Measurements from ENCODE around the gene MDM4. TPM values are rescaled to one million over a fixed set of nuclear protein-coding genes. Genes with fewer than 3 reads are reported as not detected.

Gene MDM4
- polyA plus RNA-seq, 1 donor: 36.0 TPM

- DNase-seq: peak; percentile 42
These were observed 62.9 kb downstream of the MDM4 start for GRCh38 chr1:204578867-204579664.

GRCh38 chr1:204579681-204580080 is 63.5 kb downstream of the MDM4 start:
- DNase-seq: no peak

DNA sequence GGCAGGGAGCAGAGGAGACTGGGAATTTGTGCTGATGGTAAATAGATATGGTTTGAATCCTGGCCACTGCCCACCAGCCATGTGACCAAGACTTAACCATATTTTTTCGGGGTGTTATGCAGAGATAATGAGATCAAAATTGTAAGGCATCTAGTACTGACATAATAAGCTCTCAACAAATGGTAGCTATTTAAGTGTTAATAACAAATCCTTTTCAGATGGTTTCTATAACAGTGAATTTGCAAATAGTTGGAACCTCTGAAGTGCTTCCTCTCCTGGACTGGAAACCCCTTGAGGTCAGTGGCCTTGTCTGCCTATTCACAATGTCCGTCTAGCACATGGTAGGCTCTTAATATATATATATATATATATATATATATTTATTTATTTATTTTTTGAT is 64.7 kb downstream of the MDM4 start:
- no peak for DNase-seq

GRCh38 chr1:204581759-204582158 is 65.6 kb downstream of the MDM4 start:
- no peak for DNase-seq

GRCh38 chr1:204583909-204584632 is 67.9 kb downstream of the MDM4 start:
- DNase-seq: no peak

GRCh38 chr1:204584699-204585372 is 68.6 kb downstream of the MDM4 start:
- no peak for DNase-seq

- DNase-seq: no peak
These were observed 71.4 kb downstream of the MDM4 start for GRCh38 chr1:204587621-204588020.

- no peak for DNase-seq
These were observed 72.6 kb downstream of the MDM4 start for GRCh38 chr1:204588826-204589225.

GRCh38 chr1:204589409-204590038 is 73.3 kb downstream of the MDM4 start:
- no peak for DNase-seq

- no peak for DNase-seq
These were observed 75.4 kb downstream of the MDM4 start for GRCh38 chr1:204591473-204592090.

- DNase-seq: no peak
These were observed 76.2 kb downstream of the MDM4 start for GRCh38 chr1:204592246-204592948.

DNA sequence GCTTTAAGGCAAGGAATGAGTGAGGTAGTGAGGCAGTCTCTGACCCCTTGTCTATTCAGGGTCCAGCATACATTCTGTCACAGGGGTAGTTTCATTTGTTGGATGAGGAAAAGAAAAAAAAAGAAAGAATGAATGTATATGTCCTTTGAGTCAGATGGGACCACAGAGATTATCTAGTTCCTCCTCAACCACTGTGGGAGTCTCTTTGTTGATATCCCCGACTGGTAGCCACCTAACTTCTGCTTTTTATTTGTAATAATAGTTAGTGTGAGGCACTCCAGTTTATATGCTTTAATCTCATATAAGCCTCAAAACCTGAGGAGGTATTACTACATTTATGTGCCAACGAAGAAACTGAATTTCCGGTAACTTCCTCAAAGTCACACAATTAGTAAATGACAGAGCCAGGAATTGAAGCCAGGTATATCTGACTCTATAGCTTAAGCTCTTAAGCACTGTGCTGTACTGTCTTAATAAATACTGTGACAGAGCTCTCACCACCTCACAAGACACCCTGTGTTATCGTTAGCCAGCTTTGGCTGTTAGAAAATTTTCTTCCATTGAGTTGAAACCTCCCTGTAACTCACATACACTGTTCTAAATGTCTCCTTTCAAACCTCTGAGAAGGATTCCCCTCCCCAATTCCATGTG is 82.2 kb downstream of the MDM4 start:
- DNase-seq: no peak

DNA sequence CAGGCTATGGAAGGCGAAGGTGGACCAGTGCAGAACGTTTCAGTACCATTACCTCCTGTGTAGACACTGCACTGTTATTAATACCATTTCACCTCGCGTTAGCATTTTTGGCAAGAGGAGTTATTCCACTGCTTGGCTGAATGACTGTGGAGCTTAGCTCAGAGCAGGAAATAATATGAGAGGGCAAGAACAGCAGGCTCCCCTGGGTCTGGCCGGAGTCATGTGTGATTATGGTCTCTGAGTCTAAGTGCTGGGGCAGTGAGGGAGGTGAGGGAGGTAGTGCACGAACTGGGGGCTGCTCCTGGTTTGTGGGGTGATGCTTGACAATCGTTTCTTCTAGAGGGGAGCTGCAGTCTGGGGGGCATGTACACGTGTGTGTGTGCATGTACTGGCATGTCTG is 82.9 kb downstream of the MDM4 start:
- no peak for DNase-seq

DNA sequence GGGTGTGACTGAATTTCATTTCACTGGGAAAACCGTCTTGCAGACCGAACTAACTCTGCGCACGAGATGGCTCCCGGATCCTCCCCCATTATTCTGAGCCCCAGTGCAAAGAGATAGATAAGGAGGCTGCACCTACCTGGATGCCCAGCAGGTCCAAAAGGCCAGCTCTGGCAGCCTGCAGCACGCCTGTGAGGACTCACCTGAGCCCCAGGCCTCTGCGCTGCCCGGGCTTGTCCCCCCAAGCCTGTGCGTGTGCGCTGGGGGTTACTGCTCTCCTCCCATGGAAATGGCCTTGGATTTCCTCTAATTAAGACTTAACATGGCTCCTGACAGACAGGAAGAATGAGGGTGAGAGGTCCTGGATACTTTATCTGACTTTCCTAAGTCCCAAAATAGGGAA is 83.4 kb downstream of the MDM4 start:
- DNase-seq: no peak

DNA sequence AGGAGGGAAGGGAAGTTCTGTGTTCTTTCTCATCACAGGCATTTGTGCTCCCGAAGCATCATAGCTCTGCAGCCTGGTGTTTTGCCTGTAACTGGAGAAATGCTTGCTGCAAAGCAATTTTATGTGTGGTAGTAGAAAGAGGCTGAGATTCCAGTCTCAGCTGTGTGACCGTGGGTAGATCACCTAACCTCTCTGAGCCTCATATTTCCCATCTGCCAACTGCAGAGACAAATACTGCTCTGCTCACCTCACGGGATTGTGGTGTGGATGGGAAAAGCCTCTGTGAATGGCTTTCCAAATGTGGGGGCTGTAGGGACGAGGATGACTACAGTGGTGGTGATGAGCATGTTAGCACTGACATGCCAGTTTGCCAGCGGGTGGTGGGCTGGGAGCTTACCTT is 84.0 kb downstream of the MDM4 start:
- no peak for DNase-seq

- DNase-seq: no peak
These were observed 84.8 kb downstream of the MDM4 start for GRCh38 chr1:204600968-204601367.

DNA sequence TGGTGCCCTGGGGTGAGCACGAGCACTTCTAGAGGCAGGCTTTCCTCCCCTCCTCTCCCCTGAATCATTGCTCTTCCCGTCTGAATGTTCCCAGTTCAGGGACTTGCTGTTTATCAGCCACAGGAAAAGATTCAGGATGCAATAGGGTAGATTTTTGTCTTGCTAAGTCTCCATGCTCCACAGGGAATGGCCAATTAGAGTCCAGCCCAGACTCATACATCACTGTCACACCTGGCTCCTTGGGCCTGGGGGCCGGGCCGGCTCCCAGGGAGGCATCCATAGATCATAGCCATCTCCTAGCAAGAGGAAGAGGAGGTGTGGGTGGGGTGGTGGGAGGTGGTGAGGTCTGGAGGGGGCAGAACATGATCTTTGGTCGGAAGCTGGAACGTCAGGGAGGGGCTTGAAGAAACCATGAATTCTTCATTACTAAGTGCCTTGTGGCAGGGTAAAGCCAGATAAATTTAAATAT is 85.9 kb downstream of the MDM4 start:
- no peak for DNase-seq

DNA sequence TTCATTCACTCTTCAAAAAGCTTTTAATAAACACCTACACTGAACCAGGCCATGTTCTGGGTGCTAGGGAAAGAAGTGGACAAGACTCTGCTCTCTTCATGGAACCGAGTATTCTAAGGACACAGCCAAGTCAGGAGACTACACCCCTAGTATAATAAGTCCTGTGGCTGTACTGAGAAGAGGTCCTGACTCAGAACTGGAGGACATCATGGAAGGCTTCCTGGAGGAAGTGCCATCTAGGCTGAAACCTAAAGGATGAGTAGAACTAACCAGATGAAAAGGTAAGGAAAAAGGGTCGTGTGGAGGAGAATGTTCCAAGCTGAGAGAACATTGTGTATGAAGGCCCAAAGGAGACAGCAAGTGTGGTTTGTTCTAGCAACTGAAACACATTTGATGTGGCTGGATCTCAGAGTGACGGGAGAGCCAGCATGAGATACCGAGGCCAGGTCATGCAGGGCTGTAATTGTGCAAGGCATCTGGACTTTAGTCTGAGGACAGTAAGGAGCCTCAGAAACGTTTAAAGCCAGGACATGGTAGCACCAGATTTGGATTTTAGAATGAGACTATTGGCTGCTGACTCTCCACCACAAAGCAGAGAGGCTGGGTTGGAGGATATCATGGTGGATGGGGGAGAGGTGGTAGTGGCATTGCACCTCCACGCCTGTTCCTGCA is 86.8 kb downstream of the MDM4 start:
- no peak for DNase-seq

GRCh38 chr1:204605791-204606190 is 89.6 kb downstream of the MDM4 start:
- DNase-seq: no peak

Data from hindlimb muscle (tissue), 1 donor.